Caco-2 (cell line): ENCODE measurements around the gene SLC27A4. TPM values are rescaled to one million over a fixed set of nuclear protein-coding genes. Genes with fewer than 3 reads are reported as not detected.

ENCODE experiments used
- BruUV-seq: library from RNA; stranded (reverse); fragments of 400-500 nt; replicated peaks from 2 replicates; lab custom pipeline; 2021; lab: Mats Ljungman, UMichigan
- CTCF ChIA-PET: fragments of 300-600 bp; sonication (Branson Sonifier 250); formaldehyde crosslinking; loops from one replicate; lab custom pipeline; 2022; ENCODE audit warnings: antibody characterized with exemption; lab: Charles Lee
- POLR2A ChIA-PET: fragments of 300-600 bp; sonication (Branson Sonifier 250); formaldehyde crosslinking; loops from one replicate; lab custom pipeline; 2022; ENCODE audit warnings: antibody characterized with exemption; lab: Charles Lee
- DNase-seq, 2 experiments: peaks; one replicate each; pipeline versions ENCODE4 v3.0.0 to v3.0.0-alpha.2; 2020 to 2022
- H3K27me3 ChIP-seq: replicated peaks from 2 replicates; pipeline ENCODE4 v1.6.0; 2011; ENCODE audit warnings: low read length; ENCODE audit not compliant: control insufficient read depth, insufficient read depth
- H3K36me3 ChIP-seq: 2 replicates; pipeline ENCODE4 v1.5.1; 2011; ENCODE audit warnings: low read length; ENCODE audit not compliant: control insufficient read depth, insufficient read depth
- H3K4me1 ChIP-seq: fragments of 250-450 bp; sonication (Bioruptor Pico); 2 replicates; pipeline ENCODE4 v1.5.1; 2020; ENCODE audit warnings: mild to moderate bottlenecking
- H3K4me3 ChIP-seq: 2 replicates; pipeline ENCODE4 v1.5.1; 2011; ENCODE audit warnings: low read depth, mild to moderate bottlenecking, control low read depth, low read length
- H3K9me3 ChIP-seq: fragments of 250-450 bp; sonication (Bioruptor Pico); 2 replicates; pipeline ENCODE4 v1.5.1; 2020; ENCODE audit warnings: mild to moderate bottlenecking, moderate library complexity
- H3K27ac Mint-ChIP-seq: one replicate; pipeline ENCODE4 v1.8.0; 2022; ENCODE audit warnings: mixed read lengths; ENCODE audit not compliant: unreplicated experiment
- H3K27me3 Mint-ChIP-seq: one replicate; pipeline ENCODE4 v1.8.0; 2022; ENCODE audit warnings: mixed read lengths; ENCODE audit not compliant: insufficient read depth, unreplicated experiment
- H3K36me3 Mint-ChIP-seq: one replicate; pipeline ENCODE4 v1.8.0; 2022; ENCODE audit warnings: mild to moderate bottlenecking, mixed read lengths; ENCODE audit not compliant: insufficient read depth, unreplicated experiment
- H3K4me1 Mint-ChIP-seq: one replicate; pipeline ENCODE4 v1.8.0; 2022; ENCODE audit warnings: low read depth, mixed read lengths; ENCODE audit not compliant: unreplicated experiment
- H3K4me3 Mint-ChIP-seq: one replicate; pipeline ENCODE4 v1.8.0; 2022; ENCODE audit warnings: mild to moderate bottlenecking, moderate library complexity, mixed read lengths; ENCODE audit not compliant: unreplicated experiment
- H3K9me3 Mint-ChIP-seq: one replicate; pipeline ENCODE4 v1.8.0; 2022; ENCODE audit warnings: mixed read lengths; ENCODE audit not compliant: unreplicated experiment
- CTCF ChIP-seq, 2 experiments: fragments of 200-600 bp in 1 of 2; IDR thresholded peaks; 1 replicate in 1 of 2; 2 replicates in 1 of 2; pipeline versions ENCODE4 v1.5.1 to v1.8.0; 2011 to 2022; ENCODE audit warnings: antibody characterized with exemption in 1 of 2, control low read depth in 1 of 2, inconsistent platforms in 1 of 2, low read depth in 1 of 2, low read length in 1 of 2, mild to moderate bottlenecking in 1 of 2, moderate library complexity in 1 of 2; ENCODE audit not compliant: insufficient read depth in 1 of 2, severe bottlenecking in 1 of 2, unreplicated experiment in 1 of 2
- intact Hi-C: fragments of 100-400 bp; cut with micrococcal nuclease; formaldehyde crosslinking; loops from one replicate; pipeline ENCODE4 v1.10.0; 2022; ENCODE audit not compliant: unreplicated experiment
- total RNA-seq: library from RNA; stranded (reverse); gene quantifications from 2 replicates; pipeline ENCODE4 v1.2.3, GENCODE V29; 2022

SLC27A4 gene
- total RNA-seq, 1 experiment from 2014 or later, result 22.8 TPM

DNA sequence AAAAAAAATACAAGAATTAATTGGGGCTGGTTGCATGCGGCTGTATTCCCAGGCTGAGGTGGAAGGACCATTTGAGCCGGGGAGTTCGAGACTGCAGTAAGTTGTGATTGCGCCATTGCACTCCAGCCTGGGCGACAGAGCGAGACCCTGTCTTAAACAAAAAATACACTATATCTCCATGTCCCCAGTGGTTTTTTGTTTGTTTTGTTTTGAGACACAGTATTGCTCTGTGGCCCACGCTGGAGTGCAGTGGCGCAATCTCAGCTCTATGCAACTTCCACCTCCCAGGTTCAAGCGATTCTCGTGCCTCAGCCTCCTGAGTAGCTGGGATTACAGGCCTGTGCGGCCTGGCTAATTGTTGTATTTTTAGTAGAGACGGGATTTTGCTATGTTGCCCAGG is 16.5 kb upstream of the SLC27A4 start:
- Mint-ChIP-seq H3K27me3 (no peaks in the 10 kb centered on the region), H3K4me1 (peaks cover 7% of the 10 kb centered on the region), H3K27ac (peak overlapping the region; percentile 96), H3K36me3 (peaks cover 34% of the 10 kb centered on the region), H3K9me3 (no peaks in the 10 kb centered on the region), H3K4me3 (peak overlapping the region; percentile 91)
- ChIA-PET POLR2A (no interaction called here), CTCF (interaction anchor here (0.5 kb wide), 1 partner anchor 28 kb away, joined by 4 read pairs; no protein-coding TSS in a partner anchor)
- intact Hi-C loops, result no loop called here
- Histone ChIP-seq H3K36me3 (0 out of 2 replicates have a peak, but pooled peaks cover 1% of the 10 kb centered on the region), H3K4me3 (peak overlapping the region; percentile 83), H3K27me3 (no peaks in the 10 kb centered on the region), H3K9me3 (no peaks in the 10 kb centered on the region), H3K4me1 (peaks cover 13% of the 10 kb centered on the region)
- no TSS peak for BruUV-seq
- no peak for DNase-seq
- TF ChIP-seq CTCF (IDR thresholded peaks at IDR 0.05; ENCODE audit: insufficient read depth in 1 of 2, low read depth in 1 of 2, low read length in 1 of 2, severe bottlenecking in 1 of 2, unreplicated experiment in 1 of 2), result no peak

- intact Hi-C loops, result no loop called here
- H3K27me3 ChIP-seq, result no peaks in the 10 kb centered on the region
- H3K4me1 ChIP-seq, result peaks cover 17% of the 10 kb centered on the region
- ChIA-PET POLR2A (no interaction called here), CTCF (no interaction called here)
- DNase-seq, result no peak
- Mint-ChIP-seq H3K4me1 (peaks cover 7% of the 10 kb centered on the region), H3K27me3 (no peaks in the 10 kb centered on the region), H3K27ac (no peak overlapping the region), H3K9me3 (no peaks in the 10 kb centered on the region), H3K4me3 (no peak overlapping the region), H3K36me3 (peaks cover 35% of the 10 kb centered on the region)
- no TSS peak for BruUV-seq
- no peak for TF ChIP-seq CTCF (IDR thresholded peaks at IDR 0.05; ENCODE audit: insufficient read depth in 1 of 2, low read depth in 1 of 2, low read length in 1 of 2, severe bottlenecking in 1 of 2, unreplicated experiment in 1 of 2)
- H3K36me3 ChIP-seq, result 0 out of 2 replicates have a peak, but pooled peaks cover 2% of the 10 kb centered on the region
- no peaks in the 10 kb centered on the region for H3K9me3 ChIP-seq
- H3K4me3 ChIP-seq, result no peak overlapping the region
These were observed 15.9 kb upstream of the SLC27A4 start for GRCh38 chr9:128324401-128324800.

DNA sequence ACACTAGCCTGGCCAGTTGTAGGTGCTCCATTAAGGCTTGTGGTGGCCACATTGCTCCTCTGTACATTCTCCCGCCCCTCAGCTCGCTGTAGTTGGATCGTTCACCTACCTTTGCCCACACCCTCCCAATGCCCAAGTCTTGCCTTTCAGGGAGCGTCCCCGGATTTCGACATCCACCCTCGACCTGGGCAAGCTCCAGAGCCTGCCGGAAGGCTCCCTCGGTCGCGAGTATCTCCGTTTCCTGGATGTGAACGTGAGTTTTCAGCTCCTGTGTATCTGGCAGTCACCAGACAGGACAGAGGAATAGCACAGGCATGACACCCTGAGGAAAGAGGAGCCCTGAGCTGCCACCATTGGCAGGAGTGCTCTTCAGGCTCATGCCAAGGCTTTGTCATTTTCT is 14.7 kb upstream of the SLC27A4 start:
- no peak overlapping the region for H3K27ac Mint-ChIP-seq
- Histone ChIP-seq H3K9me3 (no peaks in the 10 kb centered on the region), H3K4me3 (no peak overlapping the region), H3K27me3 (no peaks in the 10 kb centered on the region), H3K4me1 (peaks cover 18% of the 10 kb centered on the region), H3K36me3 (0 out of 2 replicates have a peak, but pooled peaks cover 2% of the 10 kb centered on the region)
- H3K27me3 Mint-ChIP-seq, result no peaks in the 10 kb centered on the region
- peaks cover 7% of the 10 kb centered on the region for H3K4me1 Mint-ChIP-seq
- no peaks in the 10 kb centered on the region for H3K9me3 Mint-ChIP-seq
- ChIA-PET CTCF (no interaction called here), POLR2A (no interaction called here)
- no peak for TF ChIP-seq CTCF (IDR thresholded peaks at IDR 0.05; ENCODE audit: insufficient read depth in 1 of 2, low read depth in 1 of 2, low read length in 1 of 2, severe bottlenecking in 1 of 2, unreplicated experiment in 1 of 2)
- DNase-seq, result no peak
- no TSS peak for BruUV-seq
- intact Hi-C loops, result no loop called here
- no peak overlapping the region for H3K4me3 Mint-ChIP-seq
- H3K36me3 Mint-ChIP-seq, result peaks cover 35% of the 10 kb centered on the region
